Measurements from ENCODE around the gene FAM174B. TPM values are rescaled to one million over a fixed set of nuclear protein-coding genes. Genes with fewer than 3 reads are reported as not detected.

The FAM174B gene
- total RNA-seq, 3 donors from 2014 or later (not counting 1 experiment from before 2014, with no cell fraction given): 0.68 to 2.6 (median 0.88) TPM

- Histone ChIP-seq H3K4me3 (ENCODE audit: low read length) (no peak overlapping the region), H3K36me3 (ENCODE audit: control insufficient read depth, insufficient read depth, low read length) (no peaks in the 10 kb centered on the region), H3K4me1 (ENCODE audit: control insufficient read depth, insufficient read depth, low read length) (no peaks in the 10 kb centered on the region), H3K27me3 (ENCODE audit: control insufficient read depth, insufficient read depth, low read length) (no peaks in the 10 kb centered on the region), H3K27ac (ENCODE audit: low read length) (no peak overlapping the region), H3K9me3 (ENCODE audit: control insufficient read depth, insufficient read depth, low read length) (no peaks in the 10 kb centered on the region)
- 94% methylated on average over 19 of the region's 19 CpGs for WGBS (ENCODE audit: insufficient coverage)
- H3K4me1 Mint-ChIP-seq: no peaks in the 10 kb centered on the region
- no peak overlapping the region for H3K27ac Mint-ChIP-seq
- peaks cover 0 to 4% of the 10 kb centered on the region in 2 donors for H3K27me3 Mint-ChIP-seq (ENCODE audit: low read depth in 2 of 2)
- intact Hi-C loops (cut with micrococcal nuclease): no loop called here
- no peak for TF ChIP-seq CTCF (IDR thresholded peaks at IDR 0.05)
- no peaks in the 10 kb centered on the region for H3K9me3 Mint-ChIP-seq
- DNase-seq: no peak
- no peak for ATAC-seq
- H3K4me3 Mint-ChIP-seq: no peak overlapping the region
- no peaks in the 10 kb centered on the region for H3K36me3 Mint-ChIP-seq
Observed at GRCh38 chr15:92621972-92622533, 33.5 kb downstream of the FAM174B start.

GRCh38 chr15:92620991-92621390 lies 34.6 kb downstream of the FAM174B start:
- no peak overlapping the region for H3K4me3 Mint-ChIP-seq
- intact Hi-C loops (cut with micrococcal nuclease): no loop called here
- H3K27ac Mint-ChIP-seq: no peak overlapping the region
- H3K9me3 Mint-ChIP-seq: no peaks in the 10 kb centered on the region
- Histone ChIP-seq H3K9me3 (ENCODE audit: control insufficient read depth, insufficient read depth, low read length) (no peaks in the 10 kb centered on the region), H3K36me3 (ENCODE audit: control insufficient read depth, insufficient read depth, low read length) (no peaks in the 10 kb centered on the region), H3K4me1 (ENCODE audit: control insufficient read depth, insufficient read depth, low read length) (no peaks in the 10 kb centered on the region), H3K27me3 (ENCODE audit: control insufficient read depth, insufficient read depth, low read length) (no peaks in the 10 kb centered on the region), H3K27ac (ENCODE audit: low read length) (no peak overlapping the region), H3K4me3 (ENCODE audit: low read length) (no peak overlapping the region)
- ATAC-seq: no peak
- peaks cover 0 to 8% of the 10 kb centered on the region in 2 donors for H3K27me3 Mint-ChIP-seq (ENCODE audit: low read depth in 2 of 2)
- 100% methylated on average over 4 of the region's 5 CpGs for WGBS (ENCODE audit: insufficient coverage)
- no peak for DNase-seq
- no peaks in the 10 kb centered on the region for H3K4me1 Mint-ChIP-seq
- no peak for TF ChIP-seq CTCF (IDR thresholded peaks at IDR 0.05)
- no peaks in the 10 kb centered on the region for H3K36me3 Mint-ChIP-seq

GRCh38 chr15:92619145-92620101 lies 36.2 kb downstream of the FAM174B start:
- Histone ChIP-seq H3K4me3 (ENCODE audit: low read length) (no peak overlapping the region), H3K9me3 (ENCODE audit: control insufficient read depth, insufficient read depth, low read length) (no peaks in the 10 kb centered on the region), H3K27me3 (ENCODE audit: control insufficient read depth, insufficient read depth, low read length) (no peaks in the 10 kb centered on the region), H3K27ac (ENCODE audit: low read length) (no peak overlapping the region), H3K4me1 (ENCODE audit: control insufficient read depth, insufficient read depth, low read length) (no peaks in the 10 kb centered on the region), H3K36me3 (ENCODE audit: control insufficient read depth, insufficient read depth, low read length) (no peaks in the 10 kb centered on the region)
- 87% methylated on average over 12 of the region's 12 CpGs for WGBS (ENCODE audit: insufficient coverage)
- no peaks in the 10 kb centered on the region for H3K9me3 Mint-ChIP-seq
- H3K27ac Mint-ChIP-seq: no peak overlapping the region
- TF ChIP-seq CTCF (IDR thresholded peaks at IDR 0.05): no peak
- DNase-seq (no peak), ATAC-seq (no peak)
- H3K36me3 Mint-ChIP-seq: no peaks in the 10 kb centered on the region
- H3K4me1 Mint-ChIP-seq: no peaks in the 10 kb centered on the region
- intact Hi-C loops (cut with micrococcal nuclease): no loop called here
- H3K4me3 Mint-ChIP-seq: no peak overlapping the region
- H3K27me3 Mint-ChIP-seq (ENCODE audit: low read depth in 2 of 2): peaks cover 0 to 8% of the 10 kb centered on the region in 2 donors

Measured in natural killer cell (primary cell).